Esophagus muscularis mucosa (tissue), 4 donors: Measurements from ENCODE around the gene CFAP410.

Experiments
- EP300 ChIP-seq: sonication (generic); formaldehyde crosslinking; IDR thresholded peaks from one replicate; pipeline ENCODE4 v1.6.1; 2017; ENCODE audit warnings: antibody characterized with exemption
- POLR2A ChIP-seq: fragments of 450-650 bp; IDR thresholded peaks from one replicate; pipeline ENCODE4 v1.6.1; 2017; ENCODE audit warnings: antibody characterized with exemption, moderate library complexity, mild to moderate bottlenecking, low read depth
- POLR2AphosphoS5 ChIP-seq, 2 donors: sonication (generic); formaldehyde crosslinking; IDR thresholded peaks; one replicate each; pipeline ENCODE4 v1.6.1; 2017; ENCODE audit warnings: antibody characterized with exemption in 2 of 2
- TF ChIP-seq, protein P1 (sequence below), 3 experiments: fragments of 200-600 bp in 2 of 3; fragments of 450-650 bp in 1 of 3; sonication (generic) in 2 of 3; IDR thresholded peaks; one replicate each; pipeline ENCODE4 v1.5.1; 2017 to 2019; ENCODE audit warnings: antibody characterized with exemption in 3 of 3, mild to moderate bottlenecking in 2 of 3, moderate library complexity in 1 of 3

DNA sequence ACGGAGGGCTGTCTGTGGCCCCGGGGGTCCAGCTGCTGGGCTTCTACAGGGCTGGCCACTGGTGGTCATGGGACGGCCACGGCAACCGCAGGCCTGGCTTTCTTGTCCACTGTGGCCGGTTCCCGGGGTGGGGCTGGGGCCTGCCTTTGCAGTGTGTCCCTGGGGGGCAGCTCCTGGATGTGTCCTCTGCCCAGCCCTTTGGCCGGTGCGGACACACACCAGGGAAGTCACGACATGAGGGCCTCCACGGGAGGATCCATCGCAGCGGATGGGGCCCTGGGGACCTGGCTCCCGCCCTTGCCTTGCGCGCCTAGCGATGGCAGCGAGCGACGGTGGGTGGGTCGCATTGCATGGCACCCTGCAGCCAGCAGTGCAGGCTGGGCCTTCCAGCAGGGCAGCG lies 21.3 kb downstream of the CFAP410 start:
- TF ChIP-seq EP300 (no peak), POLR2AphosphoS5 (IDR thresholded peaks at IDR 0.05) (no peak), POLR2A (no peak)
- TF ChIP-seq, protein P1, sequence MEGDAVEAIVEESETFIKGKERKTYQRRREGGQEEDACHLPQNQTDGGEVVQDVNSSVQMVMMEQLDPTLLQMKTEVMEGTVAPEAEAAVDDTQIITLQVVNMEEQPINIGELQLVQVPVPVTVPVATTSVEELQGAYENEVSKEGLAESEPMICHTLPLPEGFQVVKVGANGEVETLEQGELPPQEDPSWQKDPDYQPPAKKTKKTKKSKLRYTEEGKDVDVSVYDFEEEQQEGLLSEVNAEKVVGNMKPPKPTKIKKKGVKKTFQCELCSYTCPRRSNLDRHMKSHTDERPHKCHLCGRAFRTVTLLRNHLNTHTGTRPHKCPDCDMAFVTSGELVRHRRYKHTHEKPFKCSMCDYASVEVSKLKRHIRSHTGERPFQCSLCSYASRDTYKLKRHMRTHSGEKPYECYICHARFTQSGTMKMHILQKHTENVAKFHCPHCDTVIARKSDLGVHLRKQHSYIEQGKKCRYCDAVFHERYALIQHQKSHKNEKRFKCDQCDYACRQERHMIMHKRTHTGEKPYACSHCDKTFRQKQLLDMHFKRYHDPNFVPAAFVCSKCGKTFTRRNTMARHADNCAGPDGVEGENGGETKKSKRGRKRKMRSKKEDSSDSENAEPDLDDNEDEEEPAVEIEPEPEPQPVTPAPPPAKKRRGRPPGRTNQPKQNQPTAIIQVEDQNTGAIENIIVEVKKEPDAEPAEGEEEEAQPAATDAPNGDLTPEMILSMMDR (IDR thresholded peaks at IDR 0.05): no peak
